HCT116 (cell line): Measurements from ENCODE around the gene TPSD1. TPM values are rescaled to one million over a fixed set of nuclear protein-coding genes. Genes with fewer than 3 reads are reported as not detected.

Experiments
- ATAC-seq: fragments of 200-7000 bp; cut with Tn5 transposase; 2 replicates; pipeline ENCODE4 v1.9.1; 2020; ENCODE audit warnings: mild to moderate bottlenecking, moderate library complexity
- BruUV-seq: library from RNA; stranded (reverse); fragments of 400-500 nt; replicated peaks from 2 replicates; lab custom pipeline; 2021; lab: Mats Ljungman, UMichigan
- CTCF ChIA-PET: fragments of 300-600 bp; sonication (Branson Sonifier 250); formaldehyde crosslinking; loops from one replicate; lab custom pipeline; 2021; ENCODE audit warnings: antibody characterized with exemption; lab: Charles Lee
- POLR2A ChIA-PET: fragments of 300-600, 350-600 bp; sonication (Branson Sonifier 250); formaldehyde crosslinking; loops from one replicate; lab custom pipeline; 2021; ENCODE audit warnings: antibody characterized with exemption; lab: Charles Lee
- RAD21 ChIA-PET, 2 experiments: fragments of 300-600 bp; sonication (Branson Sonifier 250); formaldehyde crosslinking; loops; one replicate each; lab custom pipeline; 2023; ENCODE audit warnings: low total read pairs in 2 of 2; ENCODE audit not compliant: uncharacterized antibody in 2 of 2, unreplicated experiment in 2 of 2, low non-redundant PET in 1 of 2; lab: Charles Lee
- DNase-seq: peaks from one replicate; pipeline ENCODE4 v3.0.0-alpha.2; 2010; ENCODE audit warnings: low read depth, low spot score
- H2AFZ ChIP-seq: fragments of 200-600 bp; shearing (Covaris generic), sonication (generic); 2 replicates; pipeline ENCODE4 v1.6.1; 2017; ENCODE audit warnings: low read depth, mixed run types, mixed read lengths, antibody characterized with exemption, low read length; ENCODE audit not compliant: poor library complexity, severe bottlenecking
- H3K27ac ChIP-seq: 2 replicates; pipeline ENCODE4 v1.5.1; 2012; ENCODE audit warnings: low read depth, low read length
- H3K27me3 ChIP-seq: fragments of 200-600 bp; sonication (generic); 2 replicates; pipeline ENCODE4 v1.6.1; 2016; ENCODE audit warnings: mixed run types, low read length, mixed read lengths; ENCODE audit not compliant: insufficient read depth
- H3K36me3 ChIP-seq, 2 experiments: fragments of 200-500 bp in 1 of 2; fragments of 200-600 bp in 1 of 2; sonication (Bioruptor generic) in 1 of 2; sonication (generic) in 1 of 2; 2 replicates each; pipeline versions ENCODE4 v1.5.1 to v1.6.1; 2014 to 2016; ENCODE audit warnings: low read length in 2 of 2, inconsistent platforms in 1 of 2, mixed read lengths in 1 of 2, mixed run types in 1 of 2; ENCODE audit not compliant: insufficient read depth in 2 of 2, control insufficient read depth in 1 of 2
- H3K4me1 ChIP-seq, 2 experiments: fragments of 200-600 bp in 1 of 2; sonication (generic) in 1 of 2; 2 replicates each; pipeline versions ENCODE4 v1.5.1 to v1.6.1; 2012 to 2017; ENCODE audit warnings: low read length in 2 of 2, inconsistent platforms in 1 of 2, mild to moderate bottlenecking in 1 of 2, mixed read lengths in 1 of 2, mixed run types in 1 of 2, moderate library complexity in 1 of 2; ENCODE audit not compliant: insufficient read depth in 2 of 2, control insufficient read depth in 1 of 2
- H3K4me2 ChIP-seq: fragments of 200-600 bp; sonication (generic); 2 replicates; pipeline ENCODE4 v1.6.1; 2017; ENCODE audit warnings: mixed run types, low read length, mixed read lengths
- H3K4me3 ChIP-seq, 2 experiments: fragments of 200-600 bp in 1 of 2; sonication (generic) in 1 of 2; replicated peaks in 1 of 2; 2 replicates each; pipeline ENCODE4 v1.5.1; 2011 to 2016; ENCODE audit warnings: low read length in 2 of 2, control low read depth in 1 of 2, low read depth in 1 of 2, mild to moderate bottlenecking in 1 of 2, mixed read lengths in 1 of 2, mixed run types in 1 of 2
- H3K79me2 ChIP-seq: fragments of 200-600 bp; sonication (generic); 2 replicates; pipeline ENCODE4 v1.6.1; 2017; ENCODE audit warnings: mild to moderate bottlenecking, mixed run types, low read length, moderate library complexity, mixed read lengths; ENCODE audit not compliant: insufficient read depth
- H3K9ac ChIP-seq: fragments of 200-600 bp; sonication (generic); 2 replicates; pipeline ENCODE4 v1.6.1; 2016; ENCODE audit warnings: low read length, mixed read lengths
- H3K9me2 ChIP-seq: fragments of 200-600 bp; sonication (generic), shearing (Covaris generic); 2 replicates; pipeline ENCODE4 v1.6.1; 2017; ENCODE audit warnings: mixed run types, mild to moderate bottlenecking, moderate library complexity; ENCODE audit not compliant: insufficient read depth
- H3K9me3 ChIP-seq, 2 experiments: fragments of 200-500 bp in 1 of 2; fragments of 200-600 bp in 1 of 2; sonication (Bioruptor generic) in 1 of 2; sonication (generic) in 1 of 2; 2 replicates each; pipeline ENCODE4 v1.6.1; 2014 to 2017; ENCODE audit warnings: low read length in 2 of 2, mixed read lengths in 2 of 2, inconsistent platforms in 1 of 2, low read depth in 1 of 2, mild to moderate bottlenecking in 1 of 2, mixed run types in 1 of 2, moderate library complexity in 1 of 2; ENCODE audit not compliant: control insufficient read depth in 1 of 2, insufficient read depth in 1 of 2
- H4K20me1 ChIP-seq: fragments of 200-600 bp; sonication (generic), shearing (Covaris generic); 2 replicates; pipeline ENCODE4 v1.6.1; 2017; ENCODE audit warnings: mixed run types, mild to moderate bottlenecking, moderate library complexity; ENCODE audit not compliant: insufficient read depth
- EGR1 ChIP-seq: IDR thresholded peaks from 2 replicates; pipeline ENCODE4 v1.6.1; 2012; ENCODE audit warnings: low read depth
- EZH2 ChIP-seq: fragments of 200-600 bp; sonication (generic); IDR thresholded peaks from 2 replicates; pipeline ENCODE4 v1.6.1; 2017; ENCODE audit warnings: antibody characterized with exemption, mixed run types
- POLR2A ChIP-seq: IDR thresholded peaks from 2 replicates; pipeline ENCODE4 v1.7.0; 2011; ENCODE audit warnings: borderline replicate concordance; ENCODE audit not compliant: insufficient read depth, insufficient read length; ENCODE audit errors: extremely low read depth
- RAD21 ChIP-seq: IDR thresholded peaks from 2 replicates; pipeline ENCODE4 v1.6.1; 2012; ENCODE audit warnings: low read depth, mild to moderate bottlenecking
- SP1 ChIP-seq: IDR thresholded peaks from 2 replicates; pipeline ENCODE4 v1.6.1; 2012; ENCODE audit warnings: low read depth
- SRF ChIP-seq: IDR thresholded peaks from 2 replicates; pipeline ENCODE4 v1.6.1; 2012; ENCODE audit warnings: low read depth
- TCF7L2 ChIP-seq: IDR thresholded peaks from 2 replicates; pipeline ENCODE4 v1.7.0; 2011; ENCODE audit warnings: borderline replicate concordance, inconsistent platforms; ENCODE audit not compliant: insufficient read depth, insufficient read length; ENCODE audit errors: extremely low read depth
- YY1 ChIP-seq: IDR thresholded peaks from 2 replicates; pipeline ENCODE4 v1.6.1; 2011; ENCODE audit warnings: low read length, low read depth, moderate library complexity, mild to moderate bottlenecking; ENCODE audit not compliant: insufficient replicate concordance; ENCODE audit errors: extremely low read depth
- ZFX ChIP-seq: fragments of 450-650 bp; IDR thresholded peaks from 2 replicates; pipeline ENCODE4 v1.6.1; 2017
- intact Hi-C: fragments of 100-400 bp; cut with micrococcal nuclease; formaldehyde crosslinking; loops from 2 replicates; pipeline ENCODE4 v1.10.0; 2022
- total RNA-seq: library from RNA; stranded (reverse); gene quantifications from one replicate; pipeline ENCODE4 v1.2.1, GENCODE V29; 2021; ENCODE audit not compliant: unreplicated experiment
- TF ChIP-seq, protein P1 (sequence below): IDR thresholded peaks from 2 replicates; pipeline ENCODE4 v1.6.1; 2012; ENCODE audit warnings: low read depth

TPSD1 gene
- total RNA-seq, 1 experiment from 2014 or later = not detected

- Histone ChIP-seq H4K20me1 (no peaks in the 10 kb centered on the region), H3K4me1 (peaks cover 5 to 27% of the 10 kb centered on the region in 2 experiments), H2AFZ (no peak overlapping the region), H3K9me2 (no peaks in the 10 kb centered on the region), H3K79me2 (no peaks in the 10 kb centered on the region), H3K27me3 (no peaks in the 10 kb centered on the region), H3K9me3 (no peaks in the 10 kb centered on the region), H3K4me2 (0 out of 2 replicates have a peak overlapping the region, but pooled peaks have one; percentile 19), H3K9ac (no peak overlapping the region), H3K27ac (no peak overlapping the region), H3K36me3 (no peaks in the 10 kb centered on the region), H3K4me3 (no peak overlapping the region)
- POLR2A ChIA-PET = no interaction called here
- CTCF ChIA-PET = no interaction called here
- RAD21 ChIA-PET = no interaction called here
- no peak for TF ChIP-seq ZFX
- no peak for TF ChIP-seq YY1
- no peak for TF ChIP-seq POLR2A
- TF ChIP-seq TCF7L2 = no peak
- TF ChIP-seq, protein P1, sequence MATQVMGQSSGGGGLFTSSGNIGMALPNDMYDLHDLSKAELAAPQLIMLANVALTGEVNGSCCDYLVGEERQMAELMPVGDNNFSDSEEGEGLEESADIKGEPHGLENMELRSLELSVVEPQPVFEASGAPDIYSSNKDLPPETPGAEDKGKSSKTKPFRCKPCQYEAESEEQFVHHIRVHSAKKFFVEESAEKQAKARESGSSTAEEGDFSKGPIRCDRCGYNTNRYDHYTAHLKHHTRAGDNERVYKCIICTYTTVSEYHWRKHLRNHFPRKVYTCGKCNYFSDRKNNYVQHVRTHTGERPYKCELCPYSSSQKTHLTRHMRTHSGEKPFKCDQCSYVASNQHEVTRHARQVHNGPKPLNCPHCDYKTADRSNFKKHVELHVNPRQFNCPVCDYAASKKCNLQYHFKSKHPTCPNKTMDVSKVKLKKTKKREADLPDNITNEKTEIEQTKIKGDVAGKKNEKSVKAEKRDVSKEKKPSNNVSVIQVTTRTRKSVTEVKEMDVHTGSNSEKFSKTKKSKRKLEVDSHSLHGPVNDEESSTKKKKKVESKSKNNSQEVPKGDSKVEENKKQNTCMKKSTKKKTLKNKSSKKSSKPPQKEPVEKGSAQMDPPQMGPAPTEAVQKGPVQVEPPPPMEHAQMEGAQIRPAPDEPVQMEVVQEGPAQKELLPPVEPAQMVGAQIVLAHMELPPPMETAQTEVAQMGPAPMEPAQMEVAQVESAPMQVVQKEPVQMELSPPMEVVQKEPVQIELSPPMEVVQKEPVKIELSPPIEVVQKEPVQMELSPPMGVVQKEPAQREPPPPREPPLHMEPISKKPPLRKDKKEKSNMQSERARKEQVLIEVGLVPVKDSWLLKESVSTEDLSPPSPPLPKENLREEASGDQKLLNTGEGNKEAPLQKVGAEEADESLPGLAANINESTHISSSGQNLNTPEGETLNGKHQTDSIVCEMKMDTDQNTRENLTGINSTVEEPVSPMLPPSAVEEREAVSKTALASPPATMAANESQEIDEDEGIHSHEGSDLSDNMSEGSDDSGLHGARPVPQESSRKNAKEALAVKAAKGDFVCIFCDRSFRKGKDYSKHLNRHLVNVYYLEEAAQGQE = no peak
- no peak for TF ChIP-seq SP1
- no peak for TF ChIP-seq EZH2
- no peak for TF ChIP-seq RAD21
- TF ChIP-seq EGR1 = no peak
- TF ChIP-seq SRF = no peak
- intact Hi-C loops = no loop called here
- no TSS peak for BruUV-seq
- DNase-seq = no peak
- ATAC-seq = peak; percentile 45; the same call in 1 of the 2 replicates
Measured at GRCh38 chr16:1288813-1289476, 33.1 kb downstream of the TPSD1 start.
